HepG2 (cell line): ENCODE results near the gene CNOT10. TPM values are rescaled to one million over a fixed set of nuclear protein-coding genes. Genes with fewer than 3 reads are reported as not detected.

Experiments
- CENPX ChIP-seq: sonication (generic); formaldehyde crosslinking; IDR thresholded peaks from 2 replicates; pipeline ENCODE4 v1.9.0; 2021; ENCODE audit warnings: mild to moderate bottlenecking, missing genetic modification reagents, moderate library complexity
- ELF3 ChIP-seq: IDR thresholded peaks from 2 replicates; pipeline ENCODE4 v1.6.1; 2016; ENCODE audit warnings: missing genetic modification reagents, missing compliant biosample characterization
- GTF2F1 ChIP-seq: fragments of 150-350 bp; IDR thresholded peaks from 2 replicates; pipeline ENCODE4 v1.6.1; 2014; ENCODE audit warnings: low read length
- KLF16 ChIP-seq, 2 experiments: sonication (generic) in 1 of 2; formaldehyde crosslinking in 1 of 2; IDR thresholded peaks; 2 replicates each; pipeline versions ENCODE4 v1.6.1 to v1.8.0; 2016 to 2023; ENCODE audit warnings: missing genetic modification reagents in 2 of 2, missing compliant biosample characterization in 1 of 2
- MEF2D ChIP-seq: sonication (generic); formaldehyde crosslinking; IDR thresholded peaks from 2 replicates; pipeline ENCODE4 v1.5.1; 2020; ENCODE audit warnings: mild to moderate bottlenecking, missing genetic modification reagents
- MEIS1 ChIP-seq: sonication (generic); formaldehyde crosslinking; IDR thresholded peaks from 2 replicates; pipeline ENCODE4 v1.9.0; 2021; ENCODE audit warnings: mild to moderate bottlenecking, missing genetic modification reagents, moderate library complexity, borderline replicate concordance
- NR2F6 ChIP-seq, 2 experiments: IDR thresholded peaks; 2 replicates each; pipeline ENCODE4 v1.6.1; 2016; ENCODE audit warnings: antibody characterized with exemption in 1 of 2, mild to moderate bottlenecking in 1 of 2
- PATZ1 ChIP-seq: sonication (generic); formaldehyde crosslinking; IDR thresholded peaks from 2 replicates; pipeline ENCODE4 v1.4.0; 2020; ENCODE audit warnings: missing genetic modification reagents
- PPARG ChIP-seq: conservative IDR thresholded peaks from 2 replicates; pipeline ENCODE4 v1.6.1; 2016; ENCODE audit warnings: missing biosample characterization, missing genetic modification reagents
- RELA ChIP-seq: sonication (generic); formaldehyde crosslinking; IDR thresholded peaks from 2 replicates; pipeline ENCODE4 v1.4.0; 2020; ENCODE audit warnings: missing genetic modification reagents
- RFX1 ChIP-seq: fragments of 450-650 bp; IDR thresholded peaks from 2 replicates; pipeline ENCODE4 v1.6.1; 2017
- SMAD1 ChIP-seq: sonication (generic); formaldehyde crosslinking; IDR thresholded peaks from 2 replicates; pipeline ENCODE4 v1.4.0; 2020; ENCODE audit warnings: missing genetic modification reagents, low read depth, mild to moderate bottlenecking, borderline replicate concordance
- STAT6 ChIP-seq: sonication (generic); formaldehyde crosslinking; IDR thresholded peaks from 2 replicates; pipeline ENCODE4 v1.4.0; 2020; ENCODE audit warnings: missing genetic modification reagents, mild to moderate bottlenecking, borderline replicate concordance
- TOPORS ChIP-seq: sonication (generic); formaldehyde crosslinking; IDR thresholded peaks from 2 replicates; pipeline ENCODE4 v1.8.0; 2023; ENCODE audit warnings: mild to moderate bottlenecking, missing genetic modification reagents
- ZBTB49 ChIP-seq: sonication (generic); formaldehyde crosslinking; IDR thresholded peaks from 2 replicates; pipeline ENCODE4 v1.4.0; 2020; ENCODE audit warnings: missing genetic modification reagents, borderline replicate concordance
- ZNF281 ChIP-seq: sonication (generic); formaldehyde crosslinking; IDR thresholded peaks from 2 replicates; pipeline ENCODE4 v1.4.0; 2020; ENCODE audit warnings: missing genetic modification reagents, borderline replicate concordance
- ZNF354B ChIP-seq: sonication (generic); formaldehyde crosslinking; IDR thresholded peaks from 2 replicates; pipeline ENCODE4 v1.8.0; 2022; ENCODE audit warnings: mild to moderate bottlenecking, missing genetic modification reagents
- ZNF383 ChIP-seq: sonication (generic); formaldehyde crosslinking; IDR thresholded peaks from 2 replicates; pipeline ENCODE4 v1.4.0; 2020; ENCODE audit warnings: missing genetic modification reagents, mild to moderate bottlenecking, borderline replicate concordance
- ZNF691 ChIP-seq: sonication (generic); formaldehyde crosslinking; IDR thresholded peaks from 2 replicates; pipeline ENCODE4 v1.4.0; 2020; ENCODE audit warnings: missing genetic modification reagents, low read depth, mild to moderate bottlenecking, borderline replicate concordance
- ZNF850 ChIP-seq: sonication (generic); formaldehyde crosslinking; conservative IDR thresholded peaks from 2 replicates; pipeline ENCODE4 v1.9.0; 2021; ENCODE audit warnings: mild to moderate bottlenecking, missing genetic modification reagents
- polyA plus RNA-seq, 8 experiments: library from polyadenylated mRNA; depleted of rRNA in 3 of 8; stranded (reverse) in 7 of 8; unstranded in 1 of 8; fragments of >200 nt; fragmentation: Illumina TruSeq in 4 of 8; extraction: Trizol in 4 of 8; gene quantifications; 2 replicates each; pipeline versions ENCODE4 v1.2.1 to v1.2.3, GENCODE V29; 2011 to 2016; ENCODE audit warnings: low read depth in 4 of 8, missing spikeins in 1 of 8, mixed read lengths in 1 of 8; ENCODE audit not compliant: insufficient read depth in 1 of 8
- total RNA-seq, 5 experiments: library from RNA; depleted of rRNA; stranded (reverse); fragments of >200 nt; fragmentation: Illumina TruSeq; extraction: Trizol; gene quantifications; 2 replicates each; pipeline ENCODE4 v1.2.3, GENCODE V29; 2016; ENCODE audit warnings: low read depth in 1 of 5

CNOT10 gene
- total and polyA plus RNA-seq, 2 of the 13 experiments (the other 11 are each of a cell fraction or from before 2014, with no cell fraction given), result 21.2 to 34.1 TPM

GRCh38 chr3:32703491-32703972 lies 18.5 kb downstream of the CNOT10 start (continued):
- TF ChIP-seq ZNF354B (CRISPR knock-in tag) (no peak), ELF3 (CRISPR knock-in tag) (peak; percentile 79), RELA (CRISPR knock-in tag) (no peak), ZNF850 (CRISPR knock-in tag) (no peak), KLF16 (CRISPR knock-in tag; IDR thresholded peaks at IDR 0.05) (peak in 1 of 2 experiments; percentile 25; a peak in 1 of 4 replicates), MEIS1 (no peak), ZNF691 (CRISPR knock-in tag) (no peak), ZNF281 (CRISPR knock-in tag) (peak; percentile 20; the same call in 1 of the 2 replicates), ZBTB49 (CRISPR knock-in tag) (no peak), ZNF383 (CRISPR knock-in tag) (no peak), PPARG (peak; percentile 92), MEF2D (CRISPR knock-in tag) (no peak), TOPORS (CRISPR knock-in tag) (no peak), GTF2F1 (no peak), STAT6 (CRISPR knock-in tag) (no peak), CENPX (no peak), SMAD1 (no peak), NR2F6 (IDR thresholded peaks at IDR 0.05) (peak; percentile 88), NR2F6 (CRISPR knock-in tag; IDR thresholded peaks at IDR 0.05) (peak; percentile 85), PATZ1 (CRISPR knock-in tag) (no peak), RFX1 (no peak)
